ENCODE results near the gene TECTA.
"Not testable (repeated sequence)": the region's sequence is repeated elsewhere in the genome, so short reads cannot be mapped to it uniquely, and the experiment has no call there.

TECTA gene

GRCh38 chr11:121090145-121090721 lies 10.8 kb upstream of the TECTA start:
- no peak for DNase-seq (ENCODE audit: low spot score)

GRCh38 chr11:121091492-121092152 lies 9.4 kb upstream of the TECTA start:
- DNase-seq (ENCODE audit: low spot score) = no peak

GRCh38 chr11:121095561-121095960 lies 5.5 kb upstream of the TECTA start:
- DNase-seq (ENCODE audit: low spot score) = no peak

- no peak for DNase-seq (ENCODE audit: low spot score)
Measured at GRCh38 chr11:121099364-121099763, 1.7 kb upstream of the TECTA start.

DNA sequence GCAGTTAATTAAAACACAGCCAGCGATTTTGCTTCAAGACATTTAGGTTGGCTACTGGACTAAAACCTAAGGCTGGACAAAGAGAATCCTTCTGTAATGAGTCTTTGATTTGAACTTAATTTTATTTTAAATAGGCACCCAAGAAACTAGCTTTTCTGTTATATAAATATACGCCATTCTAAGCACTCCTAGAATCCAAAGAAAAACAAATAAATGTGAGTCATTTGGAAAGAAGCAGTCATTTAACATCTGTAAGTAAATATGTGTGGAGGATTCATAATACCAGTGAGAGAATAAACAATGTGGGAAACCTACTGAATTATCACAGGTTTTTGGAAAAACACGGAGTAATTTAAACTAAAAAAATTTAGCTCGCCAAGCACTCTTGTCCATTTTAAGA lies 1.2 kb upstream of the TECTA start:
- no peak for DNase-seq (ENCODE audit: low spot score)

GRCh38 chr11:121104312-121104762 lies 3.3 kb downstream of the TECTA start:
- no peak for DNase-seq (ENCODE audit: low spot score)

DNA sequence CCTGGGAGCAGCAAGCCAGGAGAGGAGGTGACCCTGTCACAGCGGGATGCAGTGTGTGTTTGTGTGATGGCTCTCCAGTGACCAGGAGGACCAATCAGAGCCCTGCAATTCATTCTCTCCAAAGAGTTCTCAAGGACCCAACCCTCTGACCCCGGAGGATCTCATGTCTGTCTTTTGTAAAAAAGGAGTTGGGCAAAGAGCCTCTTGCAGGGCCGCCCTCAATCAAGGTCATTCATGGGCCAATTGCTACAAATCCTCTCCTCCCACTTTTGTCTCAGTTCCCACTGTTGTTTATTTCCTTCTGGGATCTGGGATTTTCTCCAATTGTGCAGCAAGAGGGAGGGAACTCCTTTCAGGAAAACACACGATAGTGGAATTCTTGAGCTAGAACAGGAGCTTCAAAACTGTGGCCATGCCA lies 4.0 kb downstream of the TECTA start:
- DNase-seq (ENCODE audit: low spot score) = no peak

DNA sequence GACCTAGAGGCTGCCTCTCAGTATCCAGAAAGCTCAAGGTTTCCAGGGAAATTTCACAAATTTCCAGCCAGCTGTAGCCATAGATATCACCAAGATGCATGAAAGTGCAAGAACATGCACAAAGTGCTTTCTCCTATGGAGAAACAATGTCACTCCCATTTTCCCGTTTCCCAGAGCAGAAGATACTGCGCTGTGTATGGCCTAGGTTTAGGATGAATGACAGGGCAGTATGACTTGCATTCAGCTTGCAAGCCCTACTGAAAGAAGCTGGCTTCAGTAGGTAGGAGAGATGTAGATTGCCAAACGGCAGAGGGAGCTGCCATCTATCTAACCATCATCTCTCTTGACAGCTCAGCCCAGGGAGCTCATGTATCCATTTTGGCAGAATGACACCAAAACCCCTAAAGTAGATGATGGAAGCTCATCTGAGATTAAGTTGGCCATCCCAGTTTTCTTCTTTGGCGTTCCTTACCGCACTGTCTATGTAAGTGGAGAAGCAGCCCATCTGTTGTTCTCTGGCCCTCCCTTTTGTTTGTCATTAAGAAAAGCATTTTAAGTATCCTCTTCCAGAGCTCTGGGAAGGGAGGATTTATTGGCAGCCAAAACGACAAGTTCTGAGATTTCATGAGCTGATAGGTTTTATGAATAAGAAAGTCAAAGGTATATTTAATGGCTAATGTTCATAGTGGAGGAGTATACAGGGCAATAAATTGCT lies 4.6 kb downstream of the TECTA start:
- no peak for DNase-seq (ENCODE audit: low spot score)

- DNase-seq (ENCODE audit: low spot score) = no peak
Measured at GRCh38 chr11:121106812-121107211, 5.8 kb downstream of the TECTA start.

DNA sequence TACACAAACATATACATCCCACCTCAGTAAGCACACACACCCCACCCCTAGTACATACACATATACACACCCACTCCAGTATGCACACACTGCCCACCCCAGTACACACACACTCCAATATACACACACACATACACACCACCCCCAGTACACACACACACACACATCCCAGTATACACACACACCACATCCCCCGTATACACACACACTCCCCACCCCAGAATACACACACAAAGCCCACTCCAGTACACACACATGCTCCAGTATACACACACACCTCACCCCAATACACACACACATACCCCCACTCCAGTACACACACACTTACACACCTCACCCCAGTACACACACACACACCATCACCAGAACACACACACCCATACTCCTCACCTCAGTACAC lies 7.4 kb downstream of the TECTA start:
- DNase-seq (ENCODE audit: low spot score) = no peak

GRCh38 chr11:121109471-121109870 lies 8.4 kb downstream of the TECTA start:
- no peak for DNase-seq (ENCODE audit: low spot score)

GRCh38 chr11:121109916-121110586 lies 9.0 kb downstream of the TECTA start:
- DNase-seq (ENCODE audit: low spot score) = no peak

DNA sequence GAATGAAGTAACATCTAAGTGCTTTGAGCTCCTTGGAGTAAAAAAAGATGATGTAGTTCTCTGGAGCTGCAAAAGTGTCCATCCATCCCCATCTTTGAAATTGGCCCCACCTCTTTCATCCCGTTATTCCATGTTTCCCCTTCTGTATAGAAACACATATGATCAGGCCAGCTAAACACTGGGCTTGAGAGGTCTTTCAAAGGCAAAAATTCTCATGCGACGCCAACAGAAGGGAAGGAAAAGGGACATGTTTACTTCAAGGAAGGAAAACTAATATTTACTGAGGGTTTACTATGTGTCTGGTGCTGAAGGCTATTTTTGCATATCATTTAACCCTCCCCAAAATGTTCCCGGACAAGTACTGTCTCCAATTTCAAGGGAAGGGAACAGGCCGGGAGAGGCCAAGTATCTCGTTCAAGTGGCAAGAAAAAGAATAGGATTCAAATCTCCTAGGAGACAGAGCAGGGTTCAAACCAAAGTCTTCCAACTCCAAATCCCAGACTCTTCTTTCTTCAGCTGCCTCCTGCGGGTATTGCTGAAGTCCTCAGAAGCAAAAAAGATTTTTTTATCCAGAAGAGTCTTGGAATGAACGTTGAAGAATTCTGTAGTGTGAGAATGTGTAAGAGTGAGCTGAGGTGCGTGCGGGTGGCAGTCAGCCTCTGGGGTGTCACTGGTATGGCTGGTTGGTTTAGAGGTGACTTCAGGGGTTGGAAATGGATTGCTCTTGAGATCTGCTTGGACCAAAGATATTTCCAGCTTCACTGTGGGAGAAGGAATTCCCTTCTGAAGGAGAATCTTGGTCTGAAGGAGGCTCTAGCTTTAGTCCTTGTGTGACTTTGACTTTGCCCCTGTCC lies 10.1 kb downstream of the TECTA start:
- DNase-seq (ENCODE audit: low spot score) = no peak

GRCh38 chr11:121112498-121113455 lies 11.7 kb downstream of the TECTA start:
- DNase-seq (ENCODE audit: low spot score) = peak; percentile 12

DNA sequence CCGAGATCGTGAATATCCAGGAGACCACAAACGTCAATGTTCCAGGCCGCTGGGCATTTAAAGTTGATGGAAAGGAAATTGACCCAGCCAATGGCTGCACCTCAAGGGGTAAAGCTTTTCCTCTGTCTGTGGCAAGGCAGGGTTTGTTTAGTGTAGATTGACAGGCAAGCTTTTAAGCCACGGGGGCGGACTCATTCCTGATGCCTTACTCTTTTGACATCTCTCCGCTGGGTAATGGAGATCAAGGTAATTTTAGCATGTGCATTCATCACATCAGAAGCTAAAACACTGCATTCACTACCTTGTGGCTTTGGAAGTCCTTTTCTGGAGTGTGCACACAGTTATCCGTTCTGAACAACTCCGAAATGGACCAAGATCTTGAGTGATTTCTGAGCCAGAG lies 12.6 kb downstream of the TECTA start:
- DNase-seq (ENCODE audit: low spot score) = no peak

- DNase-seq (ENCODE audit: low spot score) = not testable (repeated sequence)
Measured at GRCh38 chr11:121115024-121115423, 14.0 kb downstream of the TECTA start.

- no peak for DNase-seq (ENCODE audit: low spot score)
Measured at GRCh38 chr11:121117788-121118187, 16.7 kb downstream of the TECTA start.

DNA sequence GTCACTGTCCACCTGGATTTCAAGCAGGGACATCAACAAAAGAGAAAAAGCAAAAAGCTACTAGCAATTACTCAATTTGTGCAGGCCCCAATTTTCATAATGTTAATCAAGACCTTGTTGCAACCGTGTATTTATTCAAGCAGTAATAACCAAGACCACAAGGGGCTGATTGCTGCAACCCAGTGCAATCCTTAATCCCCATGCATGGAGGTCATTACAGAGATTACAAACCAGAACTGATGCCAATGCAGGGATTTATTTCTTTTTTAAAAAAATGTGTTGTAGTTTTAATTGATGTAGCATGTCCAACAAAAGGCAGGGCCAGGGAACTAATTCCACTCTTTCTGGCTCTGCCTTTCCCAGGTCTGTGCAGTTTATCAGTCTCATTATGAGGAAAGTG lies 18.4 kb downstream of the TECTA start:
- no peak for DNase-seq (ENCODE audit: low spot score)

DNA sequence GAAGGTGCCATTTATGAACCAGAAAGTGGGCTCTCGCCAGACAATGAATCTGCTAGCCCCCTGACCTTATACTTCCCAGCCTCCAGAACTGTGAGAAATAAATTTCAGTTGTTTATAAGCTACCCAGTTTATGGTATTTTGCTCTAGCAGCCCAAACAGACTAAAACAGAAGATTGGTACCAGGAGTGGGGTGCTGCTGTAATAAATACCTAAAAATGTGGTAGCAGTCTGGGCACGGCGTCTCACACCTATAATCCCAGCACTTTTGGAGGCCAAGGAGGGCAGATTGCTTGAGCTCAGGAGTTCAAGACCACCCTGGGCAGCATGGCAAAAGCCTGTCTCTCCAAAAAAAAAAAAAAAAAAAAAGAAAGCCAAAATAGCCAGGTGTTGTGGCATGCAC lies 21.3 kb downstream of the TECTA start:
- no peak for DNase-seq (ENCODE audit: low spot score)

GRCh38 chr11:121123496-121124069 lies 22.5 kb downstream of the TECTA start:
- no peak for DNase-seq (ENCODE audit: low spot score)

All from CD4-positive, alpha-beta T cell treated with Interleukin-2 at 100 ng/mL for 4 hours (primary cell).